ENCODE results near the gene MLXIPL. TPM values are rescaled to one million over a fixed set of nuclear protein-coding genes. Genes with fewer than 3 reads are reported as not detected.

The MLXIPL gene
- total and polyA plus RNA-seq, 2 of the 8 experiments (the other 6 are each of a cell fraction or from before 2014, with no cell fraction given) = 9.4 to 10.6 TPM

- no peak for TF ChIP-seq RAD21 (IDR thresholded peaks at IDR 0.05 in 1 of 2, conservative IDR thresholded peaks at IDR 0.05 in 1 of 2; ENCODE audit: low read depth in 2 of 2, low read length in 2 of 2)
- no peak for TF ChIP-seq SIX5 (IDR thresholded peaks at IDR 0.05; ENCODE audit: low read depth, low read length)
- TF ChIP-seq EZH2 (IDR thresholded peaks at IDR 0.05; ENCODE audit: low read depth, low read length, severe bottlenecking) = no peak
- TF ChIP-seq GABPA (IDR thresholded peaks at IDR 0.05; ENCODE audit: borderline replicate concordance, insufficient read depth, low read length) = no peak
- TF ChIP-seq CHD7 (IDR thresholded peaks at IDR 0.05; ENCODE audit: insufficient replicate concordance, low read length) = no peak
- no peak for TF ChIP-seq SRF (IDR thresholded peaks at IDR 0.05; ENCODE audit: low read depth, low read length)
- no peak for TF ChIP-seq POU5F1 (IDR thresholded peaks at IDR 0.05; ENCODE audit: low read depth, low read length)
Observed at GRCh38 chr7:73567140-73567539, 57.2 kb downstream of the MLXIPL start (continued).
